NCI-H1105 treated with DMSO at 0.1 percent for 48 hours (cell line): Measurements from ENCODE around the gene PIK3C3.
A peak's percentile ranks its signal among the peaks of the same experiment; 100 is the strongest.

Source experiments
- DNase-seq: peaks from one replicate; lab custom pipeline; 2025; lab: John Stamatoyannopoulos, UW

The PIK3C3 gene

DNA sequence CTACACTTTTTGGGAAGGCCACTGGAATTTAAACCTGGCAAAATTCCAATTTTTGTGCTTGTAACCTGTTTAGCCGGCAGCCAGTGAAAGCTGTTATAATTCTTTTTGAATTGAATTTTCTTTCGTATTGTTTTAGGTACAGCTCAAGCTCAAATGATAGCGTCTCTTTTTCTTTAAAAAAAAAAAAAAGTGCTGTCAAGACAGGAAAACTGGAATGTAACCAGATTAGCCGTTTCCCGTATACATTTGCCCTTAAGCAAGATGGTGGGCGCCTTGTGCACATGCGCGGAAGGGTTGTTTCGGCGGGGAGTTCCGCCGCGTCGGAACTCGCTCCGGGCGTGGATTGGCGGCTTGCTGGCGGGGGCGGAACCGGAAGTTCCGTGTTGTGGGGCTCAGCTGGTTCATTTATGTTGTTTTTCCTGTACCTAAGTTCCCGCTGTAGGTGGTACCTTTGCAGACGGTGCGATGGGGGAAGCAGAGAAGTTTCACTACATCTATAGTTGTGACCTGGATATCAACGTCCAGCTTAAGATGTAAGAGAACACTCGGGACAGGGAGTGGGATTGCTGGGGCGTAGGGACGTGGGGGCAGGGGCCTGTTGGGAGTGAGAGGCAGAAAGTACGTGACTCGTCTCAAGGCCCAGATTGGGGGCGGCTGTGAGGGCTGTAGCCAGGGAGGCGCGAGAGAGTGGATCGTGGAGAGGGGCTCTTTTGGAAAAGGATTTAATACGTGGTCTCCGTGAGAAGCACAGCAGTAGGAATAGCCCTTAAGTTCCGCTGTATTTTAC, at the start of gene PIK3C3:
PIK3C3 (plus strand) TSS at position 408 of the 787 bp plus-strand sequence; CDS start at position 466, 58 bp downstream.
- peak; percentile 98 for DNase-seq

DNA sequence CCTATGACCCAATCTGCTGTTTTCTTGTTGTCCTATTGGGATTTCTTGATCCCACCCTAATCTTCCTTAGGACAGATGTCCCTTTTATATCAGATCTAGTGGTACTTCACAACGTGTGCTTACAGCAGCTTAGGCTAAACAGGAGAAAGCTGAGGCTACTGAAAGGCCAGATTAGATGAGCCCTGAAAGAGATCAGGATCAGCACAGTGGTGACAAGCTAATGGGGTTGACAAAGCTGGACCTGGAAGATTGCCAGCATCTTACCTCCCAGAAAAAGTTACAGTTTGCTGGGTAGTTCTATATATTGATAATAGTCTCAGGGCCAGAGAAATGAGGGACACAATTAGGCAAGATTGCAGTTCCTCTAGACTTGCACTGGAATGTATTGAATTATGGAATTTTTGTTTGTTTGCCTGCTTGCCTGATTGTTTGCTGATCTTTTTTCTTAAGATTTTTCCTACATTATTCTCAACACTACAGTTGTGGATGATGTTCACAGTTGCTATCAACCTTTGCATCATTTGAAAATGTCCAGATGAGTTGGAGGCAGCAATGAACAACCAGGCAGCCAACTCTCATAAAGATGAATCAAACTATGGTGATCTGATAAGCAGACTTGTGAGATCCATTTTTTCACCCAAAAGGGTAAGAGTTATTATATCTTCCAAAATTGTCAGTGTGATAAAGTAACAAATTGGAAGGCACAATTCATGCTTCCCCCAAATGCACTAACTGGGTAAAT, 49.1 kb upstream of the PIK3C3 start:
- peak; percentile 31 for DNase-seq

DNA sequence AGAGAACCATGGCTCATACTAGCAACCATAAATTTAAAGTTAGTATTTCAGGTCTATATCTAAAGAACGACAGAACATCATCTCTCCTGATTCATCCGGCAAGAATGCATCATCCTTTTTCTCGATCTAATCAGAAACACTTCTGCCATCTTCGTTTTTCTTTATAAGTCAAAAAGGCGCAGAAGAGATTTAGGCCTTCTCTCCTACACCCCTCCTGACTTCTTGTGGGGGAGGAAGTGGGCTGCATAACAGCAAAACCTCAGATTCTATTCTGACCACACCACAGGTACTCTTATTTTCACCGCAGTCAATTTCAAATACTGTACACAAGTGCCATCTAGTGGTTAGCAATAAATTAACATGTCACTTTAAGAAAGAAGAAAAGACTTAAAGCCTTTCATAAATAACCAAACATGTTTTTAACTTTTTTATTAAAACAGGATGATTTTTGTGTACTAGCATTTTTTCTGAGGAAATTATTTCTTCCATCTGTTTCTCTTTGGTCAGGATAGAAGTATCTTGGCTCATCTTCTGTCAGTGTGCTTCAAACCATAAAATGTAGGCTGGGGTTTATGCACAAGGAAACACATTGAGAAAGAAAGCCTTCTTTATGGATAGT, 48.4 kb upstream of the PIK3C3 start:
- DNase-seq = peak; percentile 64

DNA sequence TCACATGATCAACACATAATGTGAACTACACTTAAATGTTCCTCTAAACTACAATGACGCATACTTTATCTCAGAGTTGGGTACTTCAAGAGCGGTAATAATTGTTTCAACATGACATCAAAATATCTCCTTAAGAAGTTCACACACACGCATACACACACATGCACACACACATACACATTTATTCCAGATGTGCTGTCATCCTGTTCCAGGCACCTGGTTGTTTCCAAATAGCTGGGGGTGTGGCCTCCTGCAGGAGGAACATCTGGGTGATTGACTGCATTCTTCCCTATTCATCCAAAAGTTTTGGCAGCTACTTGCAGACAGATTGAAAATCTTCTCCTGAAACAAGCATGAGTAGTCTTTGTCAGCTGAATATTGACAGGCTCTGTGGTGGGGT, 37.9 kb upstream of the PIK3C3 start:
- no peak for DNase-seq

DNA sequence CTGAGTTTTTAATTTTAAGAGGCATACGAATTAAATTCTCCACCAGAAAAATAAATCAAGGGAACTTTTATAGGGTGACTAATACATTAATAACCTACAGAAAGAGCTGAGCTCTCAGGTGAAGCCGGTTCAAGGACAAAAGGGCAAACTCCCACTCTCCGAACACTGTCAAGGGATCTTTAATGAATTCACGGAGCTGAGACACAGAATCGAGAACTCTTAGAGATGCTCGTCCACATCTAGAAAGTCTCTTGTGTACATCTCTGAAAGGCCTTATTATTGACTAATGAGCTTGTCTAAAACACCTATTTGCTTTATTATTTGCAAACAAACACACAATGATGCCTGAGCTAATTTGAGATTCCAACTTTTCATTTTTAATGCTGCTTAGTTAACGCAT, 33.3 kb upstream of the PIK3C3 start:
- no peak for DNase-seq

DNA sequence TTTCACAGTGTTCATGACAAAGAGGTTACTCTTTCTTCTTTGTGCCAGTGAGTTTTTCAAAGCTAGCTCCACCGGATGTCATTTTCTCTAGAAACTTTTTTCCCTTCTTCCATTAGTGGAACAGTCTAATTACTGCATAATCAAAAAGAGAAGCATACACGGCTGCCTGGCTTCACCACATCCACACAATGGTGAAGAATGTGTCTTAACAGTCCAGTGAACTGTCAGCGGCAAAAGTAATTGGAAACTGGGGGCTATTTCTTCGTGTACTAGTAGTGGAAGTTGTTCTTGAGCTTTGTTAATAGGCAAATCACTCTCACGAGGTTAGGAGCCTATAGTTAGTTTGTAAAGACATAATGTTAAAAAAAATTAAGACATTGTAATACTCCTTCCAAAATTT, 32.9 kb upstream of the PIK3C3 start:
- DNase-seq = peak; percentile 27

DNA sequence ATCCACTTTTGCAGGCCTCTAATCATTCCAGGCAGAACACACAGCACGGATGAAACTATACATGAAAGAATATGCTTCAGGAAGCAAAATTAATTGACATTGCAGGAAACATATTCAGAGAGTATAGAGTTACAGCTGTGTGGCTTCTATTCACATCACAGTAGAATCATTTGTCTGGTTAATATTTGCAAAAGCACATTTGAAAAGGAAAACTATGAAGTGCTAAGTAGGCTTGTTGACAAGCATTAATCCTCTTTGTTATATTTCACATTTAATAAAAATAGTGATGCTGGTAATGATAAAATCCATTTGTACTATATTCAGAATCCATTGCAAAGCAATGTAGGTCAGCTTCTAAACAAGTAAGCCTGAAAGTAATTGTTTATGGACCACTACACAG, 32.2 kb upstream of the PIK3C3 start:
- DNase-seq = no peak

DNA sequence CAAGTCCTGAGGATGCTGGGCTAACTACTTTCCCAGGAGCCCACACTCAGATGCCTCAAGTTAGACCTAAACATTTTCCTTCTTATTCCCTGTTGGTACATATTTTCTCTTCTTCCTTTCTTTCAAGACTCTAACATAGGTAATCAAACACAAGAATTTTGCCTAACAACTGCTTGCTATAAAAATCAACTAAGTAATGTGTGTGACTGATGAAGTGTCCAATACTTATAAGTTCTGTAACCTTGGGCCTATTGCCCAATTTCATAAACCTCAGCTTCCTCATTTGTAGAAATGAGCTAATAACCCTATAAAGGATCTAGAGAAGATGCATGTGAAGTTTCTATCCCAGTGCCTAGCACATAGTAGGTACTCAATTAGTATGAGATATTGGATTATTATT, 31.6 kb upstream of the PIK3C3 start:
- DNase-seq = no peak

DNA sequence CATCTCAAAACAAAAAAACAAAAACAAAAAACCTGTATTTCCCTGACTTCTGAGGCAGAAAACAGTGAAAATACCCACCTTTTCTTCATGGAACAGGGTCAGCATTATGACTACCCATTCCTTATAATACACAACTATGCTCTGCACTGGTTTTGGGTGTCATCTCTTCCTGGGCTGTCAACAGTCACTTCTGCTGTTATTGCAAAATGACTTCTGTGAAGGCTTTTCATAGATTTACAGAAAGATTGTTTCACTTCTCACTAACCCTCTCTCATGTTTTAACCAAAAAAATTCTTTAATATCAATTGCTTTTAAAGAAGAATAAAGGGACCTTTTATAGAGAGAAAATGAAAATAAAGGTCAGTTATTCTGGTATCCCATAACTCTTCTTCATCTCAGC, 26.5 kb upstream of the PIK3C3 start:
- DNase-seq = no peak

DNA sequence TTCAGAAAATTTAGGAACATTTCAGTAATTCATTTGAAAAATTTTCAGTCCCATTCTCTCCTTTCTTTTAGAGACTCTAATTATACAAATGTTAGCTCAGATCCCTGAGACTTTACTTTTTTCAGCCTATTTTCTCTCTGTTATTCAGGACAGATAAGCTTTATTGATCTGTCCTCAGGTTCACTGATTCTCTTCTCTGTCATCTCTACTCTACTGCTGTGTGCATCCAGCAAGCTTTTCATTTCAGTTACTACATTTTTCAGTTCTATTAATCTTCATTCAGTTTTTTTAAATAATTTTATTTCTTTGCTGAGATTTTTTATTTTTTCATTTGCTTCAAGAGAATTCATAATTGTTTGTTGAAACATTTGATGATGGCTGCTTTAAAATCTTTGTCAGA, 22.1 kb upstream of the PIK3C3 start:
- no peak for DNase-seq

DNA sequence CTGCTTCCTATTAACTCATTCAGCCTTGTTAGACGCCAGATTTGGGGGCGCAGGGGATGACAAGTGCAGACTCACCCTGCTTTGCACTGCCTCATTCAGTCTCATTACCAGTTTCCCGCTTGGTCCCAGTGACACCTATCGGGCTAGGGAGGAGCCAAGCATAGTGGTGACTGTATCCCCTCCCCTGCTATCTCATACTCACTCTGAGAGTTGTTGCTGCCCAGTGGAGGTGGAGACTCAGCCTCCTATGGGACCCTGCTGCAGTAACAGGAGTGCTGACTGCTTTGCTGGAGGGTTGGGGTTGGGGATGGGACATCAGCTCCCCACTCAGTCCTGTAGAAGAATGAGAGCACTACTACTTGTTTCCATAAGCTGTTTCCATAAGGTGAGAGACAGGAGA, 21.3 kb upstream of the PIK3C3 start:
- DNase-seq = no peak

DNA sequence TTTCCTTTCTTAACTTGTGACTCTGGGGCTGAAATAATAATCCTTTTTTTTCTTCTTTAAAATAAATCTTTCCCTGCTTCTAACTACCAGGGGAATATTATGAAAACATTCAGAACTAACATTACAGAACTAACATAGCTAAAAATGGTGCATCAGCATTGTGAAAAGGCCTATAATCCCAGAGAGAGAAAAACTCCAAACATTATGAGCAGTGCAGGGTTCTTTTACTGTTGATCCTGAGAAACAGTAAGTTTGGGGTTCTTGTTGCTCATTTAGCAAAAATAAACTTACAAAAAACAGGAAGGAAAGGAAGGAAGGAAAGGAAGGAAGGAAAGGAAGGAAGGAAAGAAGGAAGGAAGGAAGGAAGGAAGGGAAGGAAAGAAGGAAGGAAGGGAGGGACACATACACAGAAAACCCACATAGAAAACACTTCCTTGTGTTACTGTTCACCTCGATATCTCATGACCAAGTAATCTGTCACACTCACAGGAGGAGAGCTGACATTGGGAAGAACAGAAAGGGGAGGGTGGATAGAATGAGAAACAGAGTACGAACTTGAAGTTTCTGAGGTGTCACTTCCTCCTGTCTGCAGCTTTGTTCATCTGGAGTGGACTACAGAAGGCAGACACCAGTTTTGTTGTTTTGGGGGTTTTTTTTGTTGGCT, 18.4 kb upstream of the PIK3C3 start:
- DNase-seq = no peak

DNA sequence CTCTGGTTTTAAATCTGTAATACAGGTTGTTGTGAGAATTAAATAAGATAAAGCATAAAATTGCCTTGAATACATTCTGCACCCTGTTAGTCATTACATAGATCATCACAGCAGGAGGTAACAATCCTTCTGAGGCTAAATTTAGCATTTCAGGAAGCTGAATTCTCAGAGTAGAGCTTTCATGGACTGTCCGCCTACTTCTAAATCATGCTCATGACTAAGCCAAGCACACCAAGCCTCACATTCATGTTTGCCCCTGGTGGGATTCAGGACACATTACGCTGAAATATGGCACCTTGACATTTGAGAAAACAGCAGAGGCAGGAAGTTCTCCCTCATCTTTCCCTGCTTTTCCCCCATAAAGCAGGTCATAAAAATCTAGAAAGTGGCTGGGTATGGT, 16.6 kb upstream of the PIK3C3 start:
- DNase-seq = no peak

DNA sequence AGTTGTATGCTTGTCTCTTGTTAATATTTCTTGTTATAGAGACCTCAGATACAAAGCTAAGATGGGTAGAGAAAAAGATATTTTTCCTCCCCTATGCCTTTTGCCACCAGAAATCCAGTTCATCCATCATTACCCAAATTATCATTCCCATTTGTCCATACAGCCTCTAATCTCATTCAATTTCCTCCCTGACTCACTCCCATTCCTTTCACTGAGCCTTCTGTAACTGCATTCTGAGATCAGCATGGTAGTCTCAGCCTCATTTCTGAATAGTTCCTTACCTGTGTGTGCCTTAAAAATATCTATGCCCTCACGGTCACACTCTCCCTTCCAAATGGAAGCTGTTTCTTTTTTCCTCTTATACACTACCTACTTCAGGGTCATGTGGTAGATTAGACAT, 15.7 kb upstream of the PIK3C3 start:
- no peak for DNase-seq

DNA sequence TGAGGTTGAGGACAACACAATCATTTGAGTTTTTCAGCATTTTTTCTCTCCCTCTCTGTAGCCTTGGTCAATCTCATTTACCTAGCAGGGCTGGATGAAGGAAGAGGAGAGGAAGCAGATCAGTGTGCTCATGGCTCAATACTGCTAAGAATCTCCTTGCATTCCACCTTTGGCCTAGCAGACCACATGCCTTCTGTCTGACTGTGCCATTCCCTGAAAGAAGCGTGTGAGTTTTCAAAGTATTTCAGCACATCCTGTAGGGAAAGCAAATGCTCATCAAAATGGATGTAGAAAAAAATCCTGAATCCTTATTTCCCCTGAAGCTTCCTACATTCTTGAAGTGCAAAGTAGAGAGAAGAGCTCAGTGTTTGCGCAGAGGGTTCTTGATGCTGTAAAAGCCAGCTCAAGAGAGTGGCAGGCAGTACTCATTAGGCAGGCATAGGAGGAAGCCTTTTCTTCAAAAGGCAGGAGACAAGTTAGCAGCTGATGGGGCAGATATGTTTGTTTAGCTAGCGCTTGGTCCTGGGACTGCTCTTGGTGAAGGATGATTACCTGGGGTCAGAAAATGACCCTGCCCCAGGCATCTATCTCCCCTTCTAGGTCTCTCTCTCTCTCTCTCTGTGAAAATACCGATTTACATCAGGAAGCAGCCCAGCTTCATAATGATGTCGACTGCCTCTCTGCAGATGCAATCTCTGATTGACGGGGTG, 14.4 kb upstream of the PIK3C3 start:
- DNase-seq = no peak

DNA sequence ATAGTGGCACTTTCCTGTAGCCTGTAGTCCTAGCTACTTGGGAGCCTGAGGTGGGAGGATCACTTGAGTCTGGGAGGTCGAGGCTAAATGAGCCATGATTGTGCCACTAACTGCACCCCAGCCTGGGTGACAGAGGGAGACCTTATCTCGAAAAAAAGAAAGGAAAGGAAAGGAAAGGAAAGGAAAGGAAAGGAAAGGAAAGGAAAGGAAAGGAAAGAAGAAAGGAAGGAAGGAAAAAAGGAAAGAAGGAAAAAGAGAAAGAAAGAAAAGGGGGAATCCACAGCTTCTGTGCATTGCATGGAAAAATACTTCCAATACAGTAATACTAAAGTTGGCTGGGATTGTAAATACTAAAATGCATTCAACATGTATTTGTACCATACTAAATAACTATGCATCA, 12.8 kb upstream of the PIK3C3 start:
- DNase-seq = no peak

DNA sequence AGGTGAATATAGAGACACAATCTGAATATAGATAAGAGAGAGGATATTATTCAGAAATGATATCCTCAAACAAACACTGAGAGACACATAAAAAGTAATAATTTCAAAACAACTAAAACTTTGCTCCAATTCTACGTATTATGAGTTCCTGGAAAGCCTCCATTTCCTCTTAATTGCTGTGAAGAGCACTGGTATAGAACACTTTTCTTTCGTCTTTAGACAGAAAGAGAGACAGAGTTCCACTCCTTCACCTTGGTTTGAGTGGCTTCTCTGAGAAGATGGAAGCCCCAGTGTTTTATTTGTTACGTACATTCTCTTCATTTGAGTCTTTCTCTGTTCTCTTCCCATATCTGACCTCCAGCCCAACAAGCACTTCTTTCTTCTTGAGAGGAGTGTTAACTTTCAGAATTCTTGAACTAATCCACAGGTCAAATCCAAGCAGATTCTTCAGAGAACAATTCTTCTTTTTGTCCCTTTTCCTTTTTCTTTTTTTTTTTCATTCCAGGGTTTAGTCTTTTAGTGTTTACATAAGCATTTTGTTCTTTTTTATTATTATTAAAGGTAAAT, 6.4 kb upstream of the PIK3C3 start:
- no peak for DNase-seq

DNA sequence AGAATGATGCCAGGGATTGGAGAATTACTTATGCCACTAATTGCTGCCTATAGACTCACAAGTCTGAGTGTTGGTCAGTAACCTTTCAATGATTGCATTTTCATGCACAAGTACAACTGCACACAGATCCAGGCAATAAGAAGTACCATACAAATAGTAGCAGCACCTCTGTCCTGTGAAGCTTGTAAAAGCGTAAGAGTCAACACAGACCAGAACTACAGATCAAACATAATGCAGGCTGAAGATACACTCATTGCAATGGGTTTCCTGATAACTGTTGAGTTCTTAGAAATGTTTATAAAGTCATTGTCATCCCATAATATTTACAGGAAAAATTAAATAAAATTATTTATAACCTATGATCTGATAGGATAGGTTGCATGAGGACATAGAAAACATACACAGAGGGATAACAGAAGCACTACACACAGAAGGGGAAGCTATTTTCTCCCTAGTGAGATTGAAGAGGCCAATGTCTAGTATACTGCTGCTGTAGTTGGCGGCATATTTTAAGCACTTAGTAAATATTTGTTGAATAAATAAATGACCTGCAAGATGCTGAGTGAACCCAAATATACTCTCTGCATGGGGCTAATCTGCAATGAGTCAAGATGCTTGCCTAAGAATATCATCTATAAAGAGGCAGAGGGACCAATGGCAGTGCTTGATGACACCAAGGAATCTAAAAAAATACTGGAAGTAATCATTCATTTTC, 5.7 kb upstream of the PIK3C3 start:
- no peak for DNase-seq

DNA sequence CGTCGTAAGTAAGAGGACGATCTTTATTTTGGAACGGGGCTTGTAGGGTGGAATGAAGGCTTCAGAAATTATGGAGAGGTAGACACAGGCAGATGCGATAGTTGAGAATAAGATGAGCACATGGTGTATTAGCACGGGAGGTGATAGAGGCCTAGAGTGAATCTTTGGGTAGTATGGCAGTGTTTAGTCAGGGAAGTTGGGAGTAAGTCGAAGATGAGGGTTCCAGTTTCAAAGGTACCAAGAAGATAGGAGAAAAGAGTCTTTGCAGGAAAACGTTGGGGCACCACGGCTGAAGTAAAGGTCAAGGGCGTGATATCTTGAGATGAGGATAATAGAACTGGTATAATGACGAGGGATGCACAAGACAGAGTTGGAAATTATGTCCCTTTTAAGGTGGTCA, 654 bp downstream of the PIK3C3 start:
- no peak for DNase-seq

DNA sequence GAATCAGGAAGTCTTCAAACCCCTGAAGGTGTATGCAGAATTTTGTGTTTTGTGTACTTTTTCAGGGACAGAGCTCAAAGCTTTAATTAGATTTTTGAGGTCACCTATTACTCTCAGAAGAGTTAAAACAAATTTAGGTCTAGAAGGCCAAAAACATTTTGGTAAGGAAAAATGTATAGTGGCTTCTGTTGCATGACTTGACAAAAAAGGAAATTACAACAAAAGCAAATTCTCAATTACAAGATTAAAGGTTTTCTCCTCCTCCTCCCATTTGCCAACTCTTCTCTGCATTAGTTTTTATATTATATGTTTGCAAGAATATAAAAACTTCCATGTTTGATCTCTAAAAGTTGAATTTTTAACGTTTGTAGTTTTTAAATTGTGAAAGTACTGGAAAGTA, 4.0 kb downstream of the PIK3C3 start:
- no peak for DNase-seq
